Measurements from ENCODE around the gene PLAC1. TPM values are rescaled to one million over a fixed set of nuclear protein-coding genes. Genes with fewer than 3 reads are reported as not detected.

Gene PLAC1
- total and polyA plus RNA-seq, 8 donors: 0.07 TPM; not detected in 7

DNA sequence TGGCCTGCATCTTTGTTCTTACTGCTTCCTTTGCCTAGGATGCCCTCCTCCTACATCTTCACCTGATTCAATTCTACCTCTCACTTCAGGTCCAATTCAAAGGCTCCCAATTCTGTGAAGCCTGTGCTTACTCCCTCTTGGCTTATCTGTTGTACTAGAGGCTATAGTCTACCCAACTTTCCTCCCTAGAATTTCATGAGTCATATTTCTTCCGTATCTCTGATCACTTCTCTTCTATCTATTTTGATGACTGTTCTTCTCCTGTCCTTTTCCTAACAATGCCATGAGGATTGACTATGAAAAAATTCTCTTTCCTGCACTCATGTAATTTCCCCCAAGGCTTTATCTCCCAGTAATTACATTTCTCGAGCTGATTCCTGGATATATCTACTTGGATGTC, 96.3 kb downstream of the PLAC1 start:
- Histone ChIP-seq H3K4me1 (no peaks in the 10 kb centered on the region), H3K27ac (no peak overlapping the region), H3K36me3 (no peaks in the 10 kb centered on the region), H3K4me3 (no peak overlapping the region), H3K9me3 (no peaks in the 10 kb centered on the region), H3K27me3 (peaks cover 0 to 6% (median 0%) of the 10 kb centered on the region in 4 donors)
- FAIRE-seq (no peak), ATAC-seq (no peak), DNase-seq (no peak)
- TF ChIP-seq, protein P1, sequence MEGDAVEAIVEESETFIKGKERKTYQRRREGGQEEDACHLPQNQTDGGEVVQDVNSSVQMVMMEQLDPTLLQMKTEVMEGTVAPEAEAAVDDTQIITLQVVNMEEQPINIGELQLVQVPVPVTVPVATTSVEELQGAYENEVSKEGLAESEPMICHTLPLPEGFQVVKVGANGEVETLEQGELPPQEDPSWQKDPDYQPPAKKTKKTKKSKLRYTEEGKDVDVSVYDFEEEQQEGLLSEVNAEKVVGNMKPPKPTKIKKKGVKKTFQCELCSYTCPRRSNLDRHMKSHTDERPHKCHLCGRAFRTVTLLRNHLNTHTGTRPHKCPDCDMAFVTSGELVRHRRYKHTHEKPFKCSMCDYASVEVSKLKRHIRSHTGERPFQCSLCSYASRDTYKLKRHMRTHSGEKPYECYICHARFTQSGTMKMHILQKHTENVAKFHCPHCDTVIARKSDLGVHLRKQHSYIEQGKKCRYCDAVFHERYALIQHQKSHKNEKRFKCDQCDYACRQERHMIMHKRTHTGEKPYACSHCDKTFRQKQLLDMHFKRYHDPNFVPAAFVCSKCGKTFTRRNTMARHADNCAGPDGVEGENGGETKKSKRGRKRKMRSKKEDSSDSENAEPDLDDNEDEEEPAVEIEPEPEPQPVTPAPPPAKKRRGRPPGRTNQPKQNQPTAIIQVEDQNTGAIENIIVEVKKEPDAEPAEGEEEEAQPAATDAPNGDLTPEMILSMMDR (IDR thresholded peaks at IDR 0.05): no peak
- 44 to 52% methylated on average over 2 of the region's 2 CpGs for WGBS, 2 donors
- intact Hi-C loops (cut with DNase I): no loop called here

GRCh38 chrX:134558133-134558532, 100.1 kb downstream of the PLAC1 start:
- TF ChIP-seq, protein P1 (IDR thresholded peaks at IDR 0.05): no peak
- no peak overlapping the region for H3K4me3 ChIP-seq
- no peak for FAIRE-seq
- H3K27me3 ChIP-seq: no peaks in the 10 kb centered on the region
- DNase-seq: no peak
- 60 to 64% methylated on average over 4 of the region's 4 CpGs for WGBS, 2 donors
- H3K36me3 ChIP-seq: no peaks in the 10 kb centered on the region
- no peaks in the 10 kb centered on the region for H3K9me3 ChIP-seq
- H3K4me1 ChIP-seq: no peaks in the 10 kb centered on the region
- ATAC-seq: no peak
- no peak overlapping the region for H3K27ac ChIP-seq
- intact Hi-C loops (cut with DNase I): no loop called here

- TF ChIP-seq, protein P1 (IDR thresholded peaks at IDR 0.05): no peak
- Histone ChIP-seq H3K4me1 (no peaks in the 10 kb centered on the region), H3K27me3 (peaks cover 0 to 15% (median 0%) of the 10 kb centered on the region in 4 donors), H3K36me3 (no peaks in the 10 kb centered on the region), H3K4me3 (no peak overlapping the region), H3K9me3 (no peaks in the 10 kb centered on the region), H3K27ac (no peak overlapping the region)
- FAIRE-seq: no peak
- intact Hi-C loops (cut with DNase I): no loop called here
- no peak for DNase-seq
- WGBS, 2 donors: 71 to 75% methylated on average over 8 of the region's 8 CpGs
- ATAC-seq: no peak
These were observed 104.0 kb downstream of the PLAC1 start for GRCh38 chrX:134554291-134554690.

DNA sequence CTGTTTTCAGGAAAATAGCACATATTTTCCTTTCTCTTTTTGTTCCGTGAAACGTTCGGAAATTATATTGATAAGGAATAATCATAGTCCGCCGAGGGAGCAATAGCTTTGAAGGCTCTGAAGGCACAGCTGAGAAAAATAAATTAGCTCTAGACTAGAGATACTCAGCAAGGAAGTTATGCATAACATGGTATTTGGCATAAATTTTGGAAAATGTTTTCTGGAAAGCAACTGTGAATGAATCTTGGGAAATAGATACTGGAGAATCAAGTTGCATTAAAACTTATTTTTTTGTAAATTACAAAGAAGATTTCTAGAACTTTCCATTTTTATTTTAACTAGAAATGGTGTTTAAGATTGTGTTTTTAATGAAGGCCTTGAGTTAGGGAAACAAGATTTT, 105.9 kb downstream of the PLAC1 start:
- no peak for ATAC-seq
- H3K36me3 ChIP-seq: no peaks in the 10 kb centered on the region
- intact Hi-C loops (cut with DNase I): no loop called here
- TF ChIP-seq, protein P1 (IDR thresholded peaks at IDR 0.05): no peak
- peaks cover 0 to 26% (median 6%) of the 10 kb centered on the region in 4 donors for H3K27me3 ChIP-seq
- H3K4me1 ChIP-seq: peaks cover 0 to 3% (median 0%) of the 10 kb centered on the region in 3 donors
- no peak for DNase-seq
- H3K9me3 ChIP-seq: no peaks in the 10 kb centered on the region
- no peak overlapping the region for H3K27ac ChIP-seq
- no peak overlapping the region for H3K4me3 ChIP-seq
- no peak for FAIRE-seq
- 67 to 76% methylated on average over 5 of the region's 5 CpGs for WGBS, 2 donors

DNA sequence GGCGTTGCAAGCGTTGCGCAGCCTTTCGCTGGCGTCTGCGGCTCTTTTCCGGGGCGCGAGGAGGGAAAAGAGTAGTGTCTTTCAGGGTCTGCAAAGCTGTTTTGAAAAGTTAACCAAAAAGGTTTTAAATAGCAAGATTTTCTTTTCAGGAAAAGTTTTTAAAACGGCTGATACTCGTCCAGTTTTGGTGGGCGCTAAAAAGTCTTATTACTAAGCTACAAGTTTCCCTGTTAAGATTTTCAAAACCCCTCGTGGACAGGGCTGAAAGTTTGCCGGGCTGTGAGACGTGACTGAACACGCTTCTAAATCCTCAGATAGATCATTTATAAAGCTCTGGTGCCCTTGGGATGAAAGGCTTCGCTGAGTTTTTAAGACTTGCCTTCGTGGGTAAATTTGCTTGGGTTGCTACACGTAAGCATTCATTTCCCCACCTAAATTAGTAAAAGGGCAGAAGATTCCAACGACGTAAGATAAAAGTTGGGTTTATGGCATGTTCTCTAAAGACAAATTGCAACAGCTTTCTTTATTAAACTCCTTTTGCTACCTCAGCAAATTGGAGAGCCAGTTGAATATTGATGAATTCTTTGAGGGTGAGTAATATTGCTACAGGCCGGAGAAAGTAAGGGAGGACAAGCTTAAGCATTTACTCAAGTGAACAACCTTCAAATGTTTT, 106.8 kb downstream of the PLAC1 start:
- DNase-seq: no peak
- WGBS, 2 donors: 59 to 72% methylated on average over 22 of the region's 22 CpGs
- H3K27ac ChIP-seq: no peak overlapping the region
- peaks cover 0 to 33% (median 10%) of the 10 kb centered on the region in 4 donors for H3K27me3 ChIP-seq
- intact Hi-C loops (cut with DNase I): no loop called here
- TF ChIP-seq, protein P1 (IDR thresholded peaks at IDR 0.05): no peak
- H3K4me1 ChIP-seq: peaks cover 0 to 3% (median 0%) of the 10 kb centered on the region in 3 donors
- no peaks in the 10 kb centered on the region for H3K36me3 ChIP-seq
- H3K4me3 ChIP-seq: no peak overlapping the region
- FAIRE-seq: no peak
- H3K9me3 ChIP-seq: no peaks in the 10 kb centered on the region
- no peak for ATAC-seq
